Left colon (tissue), 2 donors: ENCODE results near the gene SNX33. TPM values are rescaled to one million over a fixed set of nuclear protein-coding genes. Genes with fewer than 3 reads are reported as not detected.
A peak's percentile ranks its signal among the peaks of the same experiment; 100 is the strongest.

Experiments used
- ATAC-seq: fragments of 200-7000 bp; cut with Tn5 transposase; one replicate; pipeline ENCODE4 v1.9.1; 2020; ENCODE audit warnings: mild to moderate bottlenecking, moderate library complexity
- DNase-seq, 2 donors: peaks; one replicate each; pipeline ENCODE4 v3.0.0-alpha.2; 2020
- intact Hi-C, 2 donors: fragments of 100-400 bp; cut with DNase I in 1 of 2; cut with micrococcal nuclease in 1 of 2; formaldehyde crosslinking; loops; one replicate each; pipeline versions ENCODE4 v1.11.2 to v1.14.0; 2022; cut with DNase I, micrococcal nuclease
- total RNA-seq, 2 donors: library from RNA; stranded (reverse); fragmentation: NEBNext Ultra II Directional; extraction: Animal tissue kit (Norgen Biotek cat#: 25700); gene quantifications; one replicate each; pipeline ENCODE4 v1.2.1, GENCODE V29; 2021
- donor health status: DM: no; HTN: no; CAD: no.
- donor health status: DM: yes; HTN: yes; CAD: no.

Gene SNX33
- total RNA-seq, 2 donors from 2014 or later, result 24.3 to 29.3 TPM

DNA sequence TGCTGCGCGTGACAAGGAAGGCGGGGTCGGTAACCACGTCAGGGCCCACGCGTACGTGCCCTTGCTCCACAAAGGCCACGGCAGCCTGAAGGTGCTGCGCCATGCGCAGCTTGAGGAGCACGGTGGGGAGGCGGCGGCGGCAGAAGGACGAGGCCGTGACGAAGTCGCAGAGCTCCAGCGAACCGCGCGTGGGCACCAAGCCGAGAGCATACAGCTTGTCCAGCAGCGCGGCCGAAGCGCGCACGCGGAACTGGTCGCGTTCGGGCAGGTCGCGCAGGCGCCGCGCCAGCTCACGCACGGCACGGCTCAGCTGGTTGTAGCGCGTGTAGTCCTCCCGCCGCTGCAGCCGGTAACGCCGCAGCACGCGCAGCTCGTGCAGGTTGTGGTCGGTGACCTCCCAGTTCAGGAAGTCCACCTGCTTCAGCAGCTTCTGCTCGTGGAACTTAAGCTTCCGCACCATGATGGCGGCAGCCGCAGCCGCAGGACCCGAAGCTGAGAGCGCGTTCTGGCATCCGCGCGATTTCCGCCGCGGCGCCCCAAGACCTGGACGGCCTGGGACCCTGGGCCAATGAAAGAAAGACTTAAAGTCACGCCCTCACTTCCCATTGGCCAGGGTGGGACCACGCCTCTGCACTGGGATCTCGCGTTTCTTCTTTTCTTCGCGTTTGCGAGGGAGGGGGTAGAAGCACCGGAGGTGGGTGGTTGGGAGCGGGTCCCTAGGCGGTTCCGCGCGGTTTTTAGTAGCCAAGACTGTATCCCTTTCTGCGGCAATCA lies 7.8 kb upstream of the SNX33 start, which contains the start of gene IMP3:
Gene IMP3 (minus strand): TSS at position 516 of the 774 bp plus-strand sequence. CDS start 56 bp downstream, at position 460.
- intact Hi-C loops, result loop anchor here in 1 of 2 donors (10.0 kb wide), 1 partner anchor 275 kb away; the partner anchor contains the start of gene MAN2C1

DNA sequence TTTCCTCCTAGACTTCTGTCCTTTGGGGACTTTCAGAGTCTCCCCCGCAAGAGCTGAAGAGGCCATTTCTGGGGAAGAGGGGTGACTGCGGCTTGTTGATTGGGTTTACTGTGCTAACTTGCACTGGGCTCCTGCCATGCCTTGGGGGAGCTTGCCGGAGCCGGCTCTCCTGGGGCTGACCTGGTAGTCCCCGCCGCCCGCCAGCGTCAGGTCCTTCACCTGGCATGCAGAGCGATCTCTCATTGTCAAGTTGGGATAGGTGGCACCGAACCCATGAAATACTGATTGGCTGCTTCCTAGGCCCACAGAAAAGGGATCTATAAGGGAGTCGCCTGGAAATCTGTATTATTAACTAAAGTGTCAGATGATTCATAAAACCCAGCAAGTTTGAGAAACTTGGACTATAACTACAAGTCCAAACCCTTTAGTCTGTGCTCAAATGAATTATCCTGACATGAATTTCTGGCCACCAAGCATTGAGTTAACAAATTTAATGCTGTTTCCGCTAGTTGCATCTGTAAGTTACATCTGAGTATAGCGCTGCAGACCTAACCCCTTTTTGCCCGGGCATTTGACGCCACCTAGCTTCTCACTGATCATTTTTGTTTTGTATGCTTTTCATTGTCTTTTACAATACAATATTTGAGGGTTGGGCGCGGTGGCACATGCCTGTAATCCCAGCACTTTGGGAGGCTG lies 7.1 kb upstream of the SNX33 start:
- peak; percentile 25 for ATAC-seq
- no peak for DNase-seq
- intact Hi-C loops, result no loop called here

More for the DNA sequence above, 7.8 kb upstream of the SNX33 start, which contains the start of gene IMP3:
- peak; percentile 94 to 96 for DNase-seq
- ATAC-seq, result peak; percentile 88

DNA sequence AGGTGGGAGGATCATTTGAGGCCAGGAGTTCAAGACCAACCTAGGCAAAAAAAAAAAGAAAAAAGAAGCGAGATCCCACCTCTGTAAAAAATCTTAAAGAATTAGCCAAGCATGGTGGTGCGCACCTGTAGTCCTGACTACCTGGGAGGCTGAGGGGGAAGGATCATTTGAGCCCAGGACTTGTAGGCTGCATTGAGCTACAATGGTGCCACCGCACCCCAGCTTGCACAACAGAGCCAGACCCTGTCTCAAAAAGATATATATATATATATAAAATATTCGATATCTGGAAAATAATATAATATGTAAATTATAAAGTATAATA lies 6.6 kb upstream of the SNX33 start:
- ATAC-seq, result no peak
- intact Hi-C loops, result no loop called here
- DNase-seq, result no peak

DNA sequence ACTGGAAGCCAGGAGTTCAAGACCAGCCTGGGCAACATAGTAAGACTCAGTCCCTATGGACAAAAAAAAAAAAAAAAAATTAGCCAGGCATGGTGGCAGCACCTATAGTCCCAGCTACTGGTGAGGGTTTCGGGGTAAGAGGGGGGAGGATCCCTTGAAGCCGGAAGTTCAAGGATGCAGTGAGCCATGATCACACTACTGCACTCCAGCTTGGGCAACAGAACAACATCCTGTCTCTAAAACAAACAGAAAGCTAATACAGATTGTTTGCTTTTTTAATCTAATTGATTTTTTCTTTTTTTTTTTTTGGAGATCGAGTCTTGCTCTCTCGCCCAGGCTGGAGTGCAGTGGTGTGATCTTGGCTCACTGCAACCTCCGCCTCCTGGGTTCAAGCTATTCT lies 6.1 kb upstream of the SNX33 start:
- ATAC-seq, result no peak
- intact Hi-C loops, result no loop called here
- DNase-seq, result no peak

DNA sequence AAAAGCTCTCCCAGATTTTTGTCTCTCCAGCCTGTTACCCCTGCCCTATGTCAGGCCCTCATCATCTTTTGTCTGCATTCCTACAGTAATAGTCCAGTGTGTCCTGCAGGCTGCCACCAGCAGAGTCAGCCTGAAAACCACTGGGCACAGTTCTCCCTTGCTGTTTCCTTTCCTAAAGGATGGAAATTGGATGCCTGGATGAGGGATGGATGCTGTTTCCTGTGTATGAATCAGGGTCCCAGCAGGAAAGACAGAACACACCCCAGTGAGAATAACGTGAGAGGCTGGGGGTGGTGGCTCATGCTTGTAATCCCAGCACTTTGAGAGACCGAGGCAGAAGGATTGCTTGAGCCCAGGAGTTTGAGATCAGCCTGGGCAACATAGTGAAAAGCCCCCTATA lies 3.3 kb upstream of the SNX33 start:
- ATAC-seq, result no peak
- no peak for DNase-seq
- intact Hi-C loops, result no loop called here

DNA sequence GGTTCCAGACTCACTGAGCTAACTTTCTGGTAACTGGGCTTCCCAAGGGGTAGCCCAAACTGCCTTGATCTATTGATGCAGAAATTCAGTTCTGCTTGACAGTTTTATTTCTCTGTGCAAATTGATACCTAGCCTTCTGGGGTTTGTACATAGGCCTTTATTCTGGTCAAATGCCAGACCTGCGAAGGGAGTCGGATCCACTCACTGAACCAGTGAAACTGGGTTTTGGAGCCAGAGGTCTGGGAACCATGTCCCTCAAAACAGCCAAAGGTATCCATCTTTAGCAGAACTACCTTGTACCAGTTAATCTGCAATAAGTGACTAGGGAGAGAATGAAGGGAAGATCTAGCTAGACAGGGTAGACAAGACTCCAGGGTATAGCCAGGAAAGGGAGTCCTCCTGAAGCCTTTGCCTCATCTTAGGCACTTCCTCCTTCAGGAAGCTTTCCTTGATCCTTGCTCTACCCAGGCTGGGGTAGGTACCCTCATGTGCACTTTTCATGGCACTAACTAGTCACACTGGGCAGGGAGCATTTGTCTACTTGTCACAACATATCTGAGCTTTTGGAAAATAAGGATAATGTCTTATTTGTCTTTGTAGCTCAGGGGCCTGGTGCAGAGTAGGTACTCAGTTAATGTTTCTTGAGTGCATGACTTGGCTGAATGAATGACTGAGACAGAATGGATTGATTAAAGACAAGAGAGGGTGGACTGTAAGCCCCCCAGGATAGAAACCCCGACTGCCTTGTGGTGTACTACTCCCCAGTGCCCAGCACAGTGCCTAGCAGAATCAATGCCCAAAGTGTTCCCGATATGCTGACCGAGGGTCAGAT lies 1.4 kb upstream of the SNX33 start:
- ATAC-seq, result no peak
- intact Hi-C loops, result no loop called here
- DNase-seq, result no peak

DNA sequence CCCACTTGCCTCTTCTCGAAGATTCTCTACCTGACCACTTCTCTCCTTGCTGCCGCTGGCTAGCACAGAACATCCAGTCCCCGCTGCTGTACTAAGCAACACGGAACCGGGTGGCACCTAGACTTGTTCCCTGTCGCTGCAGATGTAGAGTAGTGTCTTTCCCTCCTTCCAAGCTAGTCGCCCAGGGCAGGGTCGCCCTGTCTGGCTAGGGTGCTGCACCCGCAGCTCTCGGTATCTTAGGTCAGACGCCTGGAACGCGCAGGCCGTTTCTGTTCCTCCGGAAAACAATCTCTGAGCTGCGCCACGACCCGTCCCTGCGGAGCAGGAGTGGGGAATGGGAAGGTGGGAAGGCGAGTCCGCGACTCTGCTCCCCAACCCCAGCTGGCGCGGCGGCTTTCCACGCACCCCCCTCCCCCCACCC lies 758 bp upstream of the SNX33 start:
- DNase-seq (peak in 1 of 2 donors; percentile 64), ATAC-seq (peak; percentile 36)
- intact Hi-C loops, result no loop called here

DNA sequence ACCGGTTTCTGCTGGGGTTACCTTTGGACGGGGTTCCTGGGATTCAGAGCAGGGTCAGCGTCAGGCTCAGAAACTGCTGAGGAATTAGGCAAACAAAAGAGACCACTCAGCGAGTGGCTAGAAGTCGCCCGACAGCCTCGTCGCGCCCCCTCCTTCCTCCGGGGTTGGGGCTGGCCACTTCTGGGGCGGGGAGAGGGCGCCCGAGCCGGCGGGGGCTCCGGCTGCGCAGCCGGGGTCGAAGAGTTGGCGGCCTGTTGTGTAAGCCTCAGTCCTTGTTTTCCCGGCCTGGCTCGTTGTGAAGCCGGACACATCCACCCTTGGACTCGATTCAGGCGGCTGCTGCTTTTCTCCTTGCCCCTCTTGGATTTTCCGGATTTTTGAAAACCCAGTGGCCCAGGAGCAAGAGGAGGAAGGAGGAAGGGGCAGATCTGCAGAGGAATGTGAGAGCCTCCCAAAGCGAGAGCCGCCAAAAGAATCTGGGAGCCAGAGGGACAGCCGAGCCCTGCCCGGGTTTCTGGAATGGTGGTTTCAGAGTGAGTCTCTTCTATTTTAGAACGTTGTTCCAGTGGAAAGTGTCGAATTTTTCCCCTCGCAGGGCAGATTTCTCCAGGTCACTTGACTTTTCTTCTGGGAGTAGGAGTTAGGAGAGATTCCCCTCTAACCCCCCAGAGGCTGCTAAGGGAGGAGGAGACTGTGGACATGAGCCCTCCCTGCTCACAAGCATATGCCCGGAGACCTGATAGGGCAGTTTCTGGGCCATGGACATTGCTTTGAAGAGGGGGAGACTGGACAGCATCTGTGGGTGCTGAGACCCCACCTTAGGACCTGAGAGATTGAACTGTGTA lies 666 bp downstream of the SNX33 start:
- intact Hi-C loops, result no loop called here
- peak; percentile 31 for ATAC-seq
- peak in 1 of 2 donors; percentile 57 for DNase-seq

DNA sequence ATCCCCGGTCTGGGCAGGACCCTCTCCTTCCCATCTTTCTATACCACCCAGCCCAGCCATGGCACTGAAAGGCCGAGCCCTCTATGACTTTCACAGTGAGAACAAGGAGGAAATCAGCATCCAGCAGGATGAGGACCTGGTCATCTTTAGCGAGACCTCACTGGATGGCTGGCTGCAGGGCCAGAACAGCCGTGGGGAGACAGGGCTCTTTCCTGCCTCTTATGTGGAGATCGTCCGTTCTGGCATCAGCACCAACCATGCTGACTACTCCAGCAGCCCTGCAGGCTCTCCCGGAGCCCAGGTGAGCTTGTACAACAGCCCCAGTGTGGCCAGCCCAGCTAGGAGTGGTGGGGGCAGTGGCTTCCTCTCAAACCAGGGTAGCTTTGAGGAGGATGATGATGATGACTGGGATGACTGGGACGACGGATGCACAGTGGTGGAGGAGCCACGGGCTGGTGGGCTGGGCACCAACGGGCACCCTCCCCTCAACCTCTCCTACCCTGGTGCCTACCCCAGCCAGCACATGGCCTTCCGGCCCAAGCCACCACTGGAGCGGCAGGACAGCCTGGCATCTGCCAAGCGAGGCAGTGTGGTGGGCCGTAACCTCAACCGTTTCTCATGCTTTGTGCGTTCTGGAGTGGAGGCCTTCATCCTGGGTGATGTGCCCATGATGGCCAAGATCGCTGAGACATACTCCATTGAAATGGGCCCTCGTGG lies 1.5 kb downstream of the SNX33 start:
- ATAC-seq (no peak), DNase-seq (no peak)
- intact Hi-C loops, result no loop called here

DNA sequence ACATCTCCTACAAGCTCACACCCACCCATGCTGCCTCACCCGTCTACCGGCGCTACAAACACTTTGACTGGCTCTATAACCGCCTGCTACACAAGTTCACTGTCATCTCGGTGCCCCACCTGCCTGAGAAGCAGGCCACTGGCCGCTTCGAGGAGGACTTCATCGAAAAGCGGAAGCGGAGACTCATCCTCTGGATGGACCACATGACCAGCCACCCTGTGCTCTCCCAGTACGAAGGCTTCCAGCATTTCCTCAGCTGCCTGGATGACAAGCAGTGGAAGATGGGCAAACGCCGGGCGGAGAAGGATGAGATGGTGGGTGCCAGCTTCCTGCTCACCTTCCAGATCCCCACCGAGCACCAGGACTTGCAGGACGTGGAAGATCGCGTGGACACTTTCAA lies 2.1 kb downstream of the SNX33 start:
- no peak for DNase-seq
- ATAC-seq, result no peak
- intact Hi-C loops, result no loop called here

DNA sequence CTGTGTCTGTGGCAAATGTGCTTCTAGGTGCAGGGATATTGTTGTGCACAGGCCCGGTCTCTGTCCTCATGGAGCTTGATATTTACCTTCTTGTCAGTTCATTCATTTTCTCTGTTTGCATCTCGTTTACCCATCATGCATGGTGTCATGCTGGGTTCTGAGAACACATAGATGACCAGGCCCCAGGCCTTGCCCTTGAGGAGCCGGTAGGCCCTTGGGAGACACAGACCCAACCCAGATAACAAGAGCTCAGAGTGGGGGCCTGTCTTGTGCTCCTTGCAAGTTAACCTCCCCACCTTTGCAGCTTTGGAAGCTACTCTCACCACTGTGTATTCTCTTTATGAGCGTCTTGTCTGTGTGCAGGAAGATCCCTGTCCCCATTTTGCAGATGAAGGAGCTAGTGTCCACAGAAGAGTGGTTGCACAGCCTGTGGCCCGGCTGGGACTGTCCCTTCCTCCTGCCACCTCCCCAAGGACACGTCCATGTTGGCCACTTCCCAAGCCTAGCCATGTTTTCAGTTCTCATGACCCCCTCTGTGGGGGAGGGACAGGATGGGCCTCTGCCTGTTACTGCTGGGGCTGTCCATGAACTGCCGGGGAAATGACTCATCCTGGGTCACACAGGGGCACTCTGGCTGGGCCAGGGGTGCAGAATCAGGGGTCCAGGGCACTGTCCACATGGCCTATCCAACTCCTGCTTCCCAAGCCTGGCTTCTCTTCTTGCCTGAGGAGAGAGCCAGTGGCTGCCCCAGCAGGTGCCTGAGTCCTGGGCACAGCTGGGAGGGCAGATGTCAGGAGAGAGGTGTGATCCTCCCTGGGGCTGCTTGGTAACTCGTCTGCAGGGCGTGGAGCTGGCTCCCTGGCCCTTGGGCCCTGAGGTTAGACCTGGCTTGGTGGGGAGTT lies 3.4 kb downstream of the SNX33 start:
- ATAC-seq (peak; percentile 26), DNase-seq (peak in 1 of 2 donors; percentile 57)
- intact Hi-C loops, result no loop called here

DNA sequence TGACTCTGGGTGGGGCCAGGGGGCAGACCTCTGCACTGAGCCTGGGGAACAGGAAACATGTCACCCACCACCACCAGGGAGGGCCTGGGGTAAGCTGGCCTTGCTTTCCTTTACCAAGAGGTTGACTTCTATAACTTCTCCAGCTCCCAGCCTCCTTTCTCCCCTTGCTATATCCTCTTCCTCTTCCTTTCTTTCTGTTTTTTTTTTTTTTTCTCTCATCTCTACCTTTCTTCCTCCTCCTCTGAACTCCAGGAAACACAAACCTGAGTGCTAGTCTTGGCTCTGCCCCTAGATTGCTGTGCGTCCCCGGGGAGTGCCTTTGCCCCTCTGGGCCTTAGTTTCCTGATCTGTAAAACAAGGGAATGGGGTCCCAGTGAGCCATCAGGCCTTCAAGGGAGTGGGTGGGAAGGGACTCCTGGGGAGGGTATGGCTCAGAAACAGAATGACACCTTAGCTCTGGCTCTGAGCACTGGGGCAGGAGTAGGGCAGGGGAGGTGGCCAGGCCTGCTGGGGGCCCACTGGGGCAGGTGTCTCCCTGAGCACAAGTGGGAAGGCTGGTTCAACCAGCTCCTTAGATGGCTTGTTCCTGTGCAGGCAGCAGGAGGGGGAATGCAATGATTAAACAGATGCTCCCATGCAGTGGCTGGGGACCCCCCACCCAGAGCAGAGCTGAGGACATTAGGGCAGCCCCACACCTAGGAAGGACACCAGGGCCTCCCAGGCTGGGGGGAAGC lies 4.3 kb downstream of the SNX33 start:
- no peak for DNase-seq
- intact Hi-C loops, result no loop called here
- no peak for ATAC-seq

DNA sequence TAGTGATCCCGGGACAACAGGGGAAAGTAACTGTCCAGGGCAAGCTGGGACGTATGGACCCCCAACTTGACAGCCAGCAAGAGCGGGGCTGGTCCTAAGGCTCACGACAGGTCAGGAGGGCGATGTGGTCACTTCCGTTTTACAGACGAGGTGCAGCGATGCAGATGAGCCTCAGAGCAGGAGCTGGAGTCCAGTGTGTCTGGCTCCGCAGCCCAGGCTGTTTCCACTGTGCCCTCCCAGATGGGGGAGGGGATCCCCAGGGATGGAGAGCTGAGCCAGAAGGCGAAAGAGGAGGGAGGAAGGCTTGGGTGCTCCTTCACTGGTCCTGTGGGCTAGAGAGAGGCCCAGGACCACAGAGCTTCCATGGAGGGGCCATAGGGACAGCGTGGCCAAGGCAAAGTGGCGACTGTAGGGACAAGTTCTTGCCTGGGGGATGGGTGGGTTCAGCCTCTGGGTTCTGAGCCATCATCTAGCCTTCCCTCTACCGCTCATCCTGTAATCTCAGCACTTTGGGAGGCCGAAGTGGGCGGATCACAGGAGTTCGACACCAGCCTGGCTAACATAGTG lies 5.7 kb downstream of the SNX33 start:
- intact Hi-C loops, result no loop called here
- DNase-seq (no peak), ATAC-seq (no peak)

DNA sequence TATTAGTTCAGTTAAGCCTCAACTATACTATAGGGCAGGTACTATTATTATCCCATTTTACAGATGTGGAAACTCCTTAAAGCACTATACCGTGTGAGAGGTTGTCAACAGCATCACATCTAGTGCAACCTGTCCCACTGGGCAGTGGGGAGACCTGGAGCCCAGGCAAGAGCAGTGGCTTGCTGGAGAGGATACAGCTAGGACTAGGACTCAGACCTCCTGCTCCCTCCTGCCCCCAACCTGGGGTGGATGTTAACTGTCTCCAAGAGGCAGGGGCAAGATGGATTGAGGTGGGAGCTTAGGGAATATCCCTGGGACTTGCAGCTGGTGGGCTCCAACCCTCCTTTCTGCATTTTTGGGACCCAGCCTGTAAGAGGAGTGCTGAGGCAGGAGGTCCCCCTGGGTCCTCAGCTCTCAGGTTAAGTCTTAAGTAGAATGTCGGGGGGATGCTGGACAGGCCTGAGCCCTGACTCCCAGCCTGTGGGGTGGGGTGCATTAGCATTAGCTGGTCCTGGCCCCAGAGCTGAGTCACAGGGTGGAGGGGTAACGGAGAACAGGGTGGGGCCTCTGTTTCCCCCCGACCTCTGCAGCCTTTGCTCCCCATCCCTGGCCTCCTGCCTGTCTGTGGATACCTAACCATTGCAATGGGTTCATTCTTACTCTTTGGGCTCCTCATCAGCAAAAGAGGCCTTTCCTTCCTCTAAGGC lies 6.6 kb downstream of the SNX33 start:
- ATAC-seq (no peak), DNase-seq (no peak)
- intact Hi-C loops, result no loop called here

DNA sequence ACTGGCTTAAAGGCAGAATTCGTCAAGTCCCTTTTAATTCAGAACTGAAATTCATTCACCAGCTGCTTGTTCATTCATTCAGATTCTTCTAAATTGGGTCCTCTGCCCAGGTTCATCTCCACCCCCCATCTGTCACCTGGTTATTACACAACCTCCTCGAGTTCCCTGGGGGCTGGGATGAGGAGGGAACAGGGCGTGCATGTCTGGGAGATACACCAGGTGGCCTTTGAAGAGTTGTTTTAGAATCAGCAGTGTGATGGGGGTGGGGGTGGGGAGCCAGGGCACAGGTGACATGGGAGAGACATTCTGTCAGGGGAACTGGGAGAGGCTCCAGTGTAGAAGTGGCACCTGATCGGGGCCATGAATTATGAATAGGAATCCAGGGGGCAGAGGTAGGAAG lies 8.2 kb downstream of the SNX33 start:
- intact Hi-C loops, result no loop called here
- DNase-seq (no peak), ATAC-seq (no peak)

DNA sequence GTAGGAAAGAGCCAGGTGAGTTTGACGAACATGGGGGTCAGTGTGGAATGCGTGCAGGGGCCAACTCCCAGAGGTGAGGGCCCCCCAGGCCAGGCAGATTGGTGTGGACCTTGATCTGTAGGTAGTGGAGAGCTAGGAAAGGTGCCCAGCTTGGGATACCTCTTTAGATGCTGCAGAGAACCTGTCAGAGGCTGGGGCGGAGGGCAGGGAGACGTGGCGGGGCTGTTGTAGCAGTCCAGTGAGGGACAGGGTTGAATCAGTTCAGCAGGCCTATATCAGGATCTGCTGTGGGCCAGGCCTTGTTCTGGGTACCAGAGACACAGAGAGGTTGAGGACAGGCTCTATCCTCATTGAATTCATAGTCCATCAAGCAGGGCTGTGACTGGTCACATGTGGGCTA lies 8.6 kb downstream of the SNX33 start:
- no peak for ATAC-seq
- intact Hi-C loops, result no loop called here
- DNase-seq, result no peak
